HG03571 (cell line): ENCODE measurements around the gene GTF2F2.

Experiments
- ATAC-seq: cut with Tn5 transposase; IDR thresholded peaks from one replicate; pipeline ENCODE4 v1.9.1; 2021; ENCODE audit not compliant: unreplicated experiment

The GTF2F2 gene

DNA sequence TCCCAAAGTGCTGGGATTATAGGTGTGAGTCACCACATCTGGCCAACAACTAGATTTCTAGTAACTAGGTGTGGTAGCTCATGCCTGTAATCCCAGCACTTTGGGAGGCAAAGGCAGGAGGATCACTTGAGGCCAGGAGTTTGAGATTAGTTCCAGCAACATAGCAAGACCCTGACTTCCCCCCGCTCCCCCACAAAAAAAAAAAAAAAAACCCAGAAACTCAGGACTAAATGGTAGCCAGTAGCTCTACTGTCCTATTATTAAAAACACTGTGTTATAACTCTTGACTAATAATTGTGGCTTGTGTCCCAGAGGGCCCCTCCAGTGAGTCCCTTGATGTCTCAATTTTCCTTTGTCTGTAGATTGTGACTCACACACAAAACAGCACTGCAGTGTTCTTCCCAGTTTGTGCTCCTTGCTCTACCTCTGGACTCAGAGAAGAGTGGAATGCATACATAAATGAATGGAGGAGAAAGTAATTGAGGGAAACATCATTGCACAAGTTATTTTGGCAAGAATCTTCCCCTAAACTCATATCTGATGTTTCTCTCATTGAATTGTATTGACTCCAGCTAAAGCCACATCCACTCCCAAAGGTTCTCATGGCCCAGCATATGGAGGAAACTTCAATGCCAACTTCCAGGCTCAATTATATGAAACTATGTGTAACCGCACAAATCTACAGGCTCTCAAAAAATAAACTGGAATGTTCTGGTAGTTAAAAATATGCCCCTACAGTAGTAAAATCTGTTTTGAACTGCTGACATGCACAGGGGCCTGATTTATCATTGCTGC, 211.9 kb downstream of the GTF2F2 start:
- ATAC-seq, result no peak

DNA sequence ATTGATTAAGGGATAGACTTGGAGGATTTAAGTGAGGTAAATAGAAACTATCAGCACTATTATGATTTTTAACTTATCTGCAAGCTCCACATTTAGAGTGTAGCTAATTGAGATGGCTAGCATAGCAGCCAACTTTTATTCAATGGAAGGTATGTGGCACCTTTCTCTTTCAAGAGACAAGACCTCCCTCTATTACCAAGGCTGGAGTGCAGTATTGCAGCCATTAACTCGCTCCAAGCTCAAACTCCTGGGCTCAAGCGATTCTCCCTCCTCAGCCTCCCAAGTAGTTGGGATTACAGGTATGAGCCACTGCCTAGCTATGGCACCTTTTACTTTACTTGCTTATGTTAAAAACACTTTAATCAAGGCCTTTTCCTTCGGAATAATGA, 212.5 kb downstream of the GTF2F2 start:
- ATAC-seq, result no peak

- no peak for ATAC-seq
Measured at GRCh38 chr13:45333251-45333976, 213.1 kb downstream of the GTF2F2 start.
